ENCODE data around the gene TMEM270. TPM values are rescaled to one million over a fixed set of nuclear protein-coding genes. Genes with fewer than 3 reads are reported as not detected.
A peak's percentile ranks its signal among the peaks of the same experiment; 100 is the strongest.

TMEM270 gene
- polyA plus RNA-seq, 1 of the 3 experiments (the other 2 are of a cell fraction), result 0.71 TPM

DNA sequence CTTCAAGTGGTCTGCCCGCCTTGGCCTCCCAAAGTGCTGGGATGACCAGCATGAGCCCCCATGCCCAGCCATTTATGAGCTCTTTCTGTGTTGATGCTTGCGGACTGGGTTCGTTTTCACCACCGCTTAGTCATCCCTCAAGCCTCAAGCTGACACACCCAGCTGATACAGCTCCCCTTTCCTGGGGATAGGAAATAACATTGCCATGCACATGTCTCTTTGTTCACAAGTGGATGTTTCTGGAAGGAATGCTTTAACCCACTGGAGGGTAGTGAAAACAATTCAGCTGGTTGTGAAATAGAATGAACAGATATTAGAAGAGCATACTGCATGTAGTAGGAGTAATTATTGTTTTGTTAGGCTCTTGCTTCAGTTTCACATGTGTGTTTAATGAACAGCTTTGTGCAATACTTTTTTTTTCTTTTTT lies 10.2 kb upstream of the TMEM270 start:
- Histone ChIP-seq H3K27ac (ENCODE audit: low read depth in 2 of 2, low read length in 1 of 2) (peak overlapping the region in 1 of 2 experiments; percentile 100; a peak in 3 of 4 replicates), H3K36me3 (replicated peaks in 1 of 2; ENCODE audit: control insufficient read depth in 1 of 2, insufficient read depth in 2 of 2, low read length in 1 of 2) (no peaks in the 10 kb centered on the region), H2AFZ (ENCODE audit: low read depth) (peak overlapping the region; percentile 25; the same call in 1 of the 2 replicates), H3K9me3 (no peaks in the 10 kb centered on the region), H3F3A (replicated peaks; ENCODE audit: insufficient read depth) (peaks cover 42% of the 10 kb centered on the region), H3K9ac (peak overlapping the region; percentile 84), H3K4me3 (ENCODE audit: low read depth in 2 of 2, low read length in 1 of 2) (peak overlapping the region in 1 of 2 experiments; percentile 17; a peak in 2 of 4 replicates), H4K20me1 (ENCODE audit: insufficient read depth) (no peaks in the 10 kb centered on the region), H3K27me3 (ENCODE audit: insufficient read depth) (no peaks in the 10 kb centered on the region), H3K79me2 (ENCODE audit: insufficient read depth) (no peaks in the 10 kb centered on the region), H3K4me1 (ENCODE audit: control insufficient read depth in 1 of 2, insufficient read depth in 2 of 2, low read depth in 1 of 2, low read length in 1 of 2) (peaks cover 2 to 22% of the 10 kb centered on the region in 2 experiments; a peak in 3 of 4 replicates), H3K9me2 (no peaks in the 10 kb centered on the region), H3K4me2 (peak overlapping the region; percentile 72)
- no peak for DNase-seq
- WGBS (ENCODE audit: low lambda C conversion rate), result 42% methylated on average over 4 of the region's 4 CpGs
- ChIA-PET POLR2A (interaction anchor here (0.7 kb wide), 1 partner anchor 29 kb away, joined by 3 read pairs; no protein-coding TSS in a partner anchor), CTCF (interaction anchor here (0.7 to 2.3 kb wide), 7 partner anchors 10 to 244 kb away, joined by 3 to 8 read pairs (median 3); no protein-coding TSS in a partner anchor)
- TF ChIP-seq YY1 (IDR thresholded peaks at IDR 0.05; ENCODE audit: low read depth) (peak; percentile 65), ELF1 (IDR thresholded peaks at IDR 0.05) (0 out of 2 replicates have a peak, but pooled peaks have one; percentile 24), REST (IDR thresholded peaks at IDR 0.05; ENCODE audit: low read depth, low read length) (0 out of 2 replicates have a peak, but pooled peaks have one; percentile 56), SIN3A (IDR thresholded peaks at IDR 0.05; ENCODE audit: borderline replicate concordance, low read depth, low read length) (peak; percentile 87), FOXJ3 (CRISPR knock-in tag; IDR thresholded peaks at IDR 0.05) (no peak), IRF3 (IDR thresholded peaks at IDR 0.05; ENCODE audit: low read depth, low read length) (no peak), MAX (IDR thresholded peaks at IDR 0.05; ENCODE audit: low read depth) (peak; percentile 100), TCF12 (IDR thresholded peaks at IDR 0.05) (peak; percentile 88), PBX3 (IDR thresholded peaks at IDR 0.05) (peak; percentile 79), EP300 (IDR thresholded peaks at IDR 0.05; ENCODE audit: borderline replicate concordance in 1 of 2, low read depth in 1 of 2, low read length in 1 of 2) (peak in 1 of 2 experiments; percentile 88; a peak in 1 of 4 replicates), TEAD4 (IDR thresholded peaks at IDR 0.05; ENCODE audit: borderline replicate concordance, insufficient read depth) (peak; percentile 73), POLR2AphosphoS5 (IDR thresholded peaks at IDR 0.05; ENCODE audit: low read depth, low read length) (peak; percentile 66), CTCF (IDR thresholded peaks at IDR 0.05) (no peak), JUND (IDR thresholded peaks at IDR 0.05) (peak; percentile 88), FOSL2 (IDR thresholded peaks at IDR 0.05; ENCODE audit: borderline replicate concordance, low read depth) (peak; percentile 94), EZH2phosphoT487 (IDR thresholded peaks at IDR 0.05; ENCODE audit: borderline replicate concordance, low read depth) (no peak), NFIC (IDR thresholded peaks at IDR 0.05; ENCODE audit: borderline replicate concordance) (peak; percentile 50), TAF1 (IDR thresholded peaks at IDR 0.05; ENCODE audit: borderline replicate concordance, low read depth, low read length) (peak; percentile 36; the same call in 1 of the 2 replicates)

All from SK-N-SH (cell line).